NCI-H2171 treated with DMSO at 0.1 percent for 48 hours (cell line): ENCODE data around the gene HMGB3.
"Not testable (repeated sequence)": the region's sequence is repeated elsewhere in the genome, so short reads cannot be mapped to it uniquely, and the experiment has no call there.

Source experiments
- DNase-seq: peaks from one replicate; lab custom pipeline; 2025; lab: John Stamatoyannopoulos, UW

Gene HMGB3

GRCh38 chrX:150982788-150983520, at the start of gene HMGB3:
HMGB3 (plus strand) TSS chrX:150983335; CDS start chrX:150985600, 2,265 bp downstream.
- DNase-seq, result peak; percentile 84

GRCh38 chrX:150933945-150934350, 49.2 kb upstream of the HMGB3 start:
- no peak for DNase-seq

- DNase-seq, result no peak
Observed at GRCh38 chrX:150934453-150934852, 48.7 kb upstream of the HMGB3 start.

GRCh38 chrX:150935467-150935866, 47.7 kb upstream of the HMGB3 start:
- peak; percentile 4 for DNase-seq

- DNase-seq, result no peak
Observed at GRCh38 chrX:150936556-150936955, 46.6 kb upstream of the HMGB3 start.

- peak; percentile 53 for DNase-seq
Observed at GRCh38 chrX:150940844-150941495, 42.2 kb upstream of the HMGB3 start.

GRCh38 chrX:150941580-150941979, 41.6 kb upstream of the HMGB3 start:
- DNase-seq, result no peak

GRCh38 chrX:150942942-150943594, 40.1 kb upstream of the HMGB3 start:
- DNase-seq, result no peak

- no peak for DNase-seq
Observed at GRCh38 chrX:150944233-150944632, 38.9 kb upstream of the HMGB3 start.

- DNase-seq, result no peak
Observed at GRCh38 chrX:150954951-150955350, 28.2 kb upstream of the HMGB3 start.

- no peak for DNase-seq
Observed at GRCh38 chrX:150955590-150955989, 27.5 kb upstream of the HMGB3 start.

GRCh38 chrX:150958177-150958576, 25.0 kb upstream of the HMGB3 start:
- peak; percentile 67 for DNase-seq

GRCh38 chrX:150959557-150959956, 23.6 kb upstream of the HMGB3 start:
- DNase-seq, result no peak

- no peak for DNase-seq
Observed at GRCh38 chrX:150961631-150962030, 21.5 kb upstream of the HMGB3 start.

GRCh38 chrX:150964416-150964815, 18.7 kb upstream of the HMGB3 start:
- DNase-seq, result not testable (repeated sequence)

- DNase-seq, result no peak
Observed at GRCh38 chrX:150966235-150966634, 16.9 kb upstream of the HMGB3 start.

- DNase-seq, result no peak
Observed at GRCh38 chrX:150966742-150967141, 16.4 kb upstream of the HMGB3 start.

GRCh38 chrX:150967786-150968185, 15.3 kb upstream of the HMGB3 start:
- no peak for DNase-seq

- DNase-seq, result no peak
Observed at GRCh38 chrX:150968862-150969720, 14.0 kb upstream of the HMGB3 start.

GRCh38 chrX:150972450-150972849, 10.7 kb upstream of the HMGB3 start:
- DNase-seq, result no peak

GRCh38 chrX:150975655-150976390, 7.3 kb upstream of the HMGB3 start:
- no peak for DNase-seq
